GM19438 (cell line): Measurements from ENCODE around the gene CCDC188.

Experiments used
- ATAC-seq: cut with Tn5 transposase; IDR thresholded peaks from one replicate; pipeline ENCODE4 v1.9.1; 2021; ENCODE audit warnings: low read depth; ENCODE audit not compliant: unreplicated experiment

CCDC188 gene

DNA sequence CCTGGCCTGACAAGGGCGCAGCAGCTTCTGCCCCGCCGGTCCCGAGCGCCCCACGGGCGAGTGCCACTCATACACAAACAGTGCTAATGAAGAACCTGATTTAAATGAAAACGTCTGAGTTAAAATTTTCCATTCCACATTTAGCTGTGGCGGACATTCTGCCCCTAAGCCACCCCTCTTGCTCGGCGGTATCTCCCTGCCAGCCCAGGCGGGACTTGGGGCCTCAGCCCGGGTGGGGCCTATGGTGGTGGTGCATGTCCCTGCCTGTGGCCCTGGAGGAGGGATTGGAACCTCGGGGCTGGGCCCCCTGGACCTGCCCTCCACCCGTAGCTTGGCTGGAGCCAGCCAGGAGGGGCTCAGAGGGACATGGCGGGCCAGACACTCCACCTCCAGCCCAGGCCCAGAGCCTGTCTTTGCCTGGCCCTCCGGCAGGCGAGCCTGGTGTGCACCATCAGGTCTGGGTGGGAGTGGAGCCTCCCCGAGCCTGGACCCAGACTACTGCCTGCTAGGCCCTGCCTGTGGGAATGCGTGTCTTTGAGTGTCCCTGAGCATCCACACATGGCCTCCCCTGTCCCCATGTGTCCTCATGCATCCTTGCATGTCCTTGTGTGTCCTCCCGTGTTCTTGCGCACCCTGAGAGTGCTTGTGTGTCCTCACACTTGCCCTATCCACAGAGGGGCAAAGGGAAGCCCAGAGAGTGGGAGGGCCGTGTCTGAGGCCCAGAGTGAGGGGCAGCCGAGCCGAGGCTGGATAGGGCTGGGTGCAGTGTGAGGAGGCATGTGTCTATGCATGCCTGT lies 14.9 kb downstream of the CCDC188 start:
- no peak for ATAC-seq

DNA sequence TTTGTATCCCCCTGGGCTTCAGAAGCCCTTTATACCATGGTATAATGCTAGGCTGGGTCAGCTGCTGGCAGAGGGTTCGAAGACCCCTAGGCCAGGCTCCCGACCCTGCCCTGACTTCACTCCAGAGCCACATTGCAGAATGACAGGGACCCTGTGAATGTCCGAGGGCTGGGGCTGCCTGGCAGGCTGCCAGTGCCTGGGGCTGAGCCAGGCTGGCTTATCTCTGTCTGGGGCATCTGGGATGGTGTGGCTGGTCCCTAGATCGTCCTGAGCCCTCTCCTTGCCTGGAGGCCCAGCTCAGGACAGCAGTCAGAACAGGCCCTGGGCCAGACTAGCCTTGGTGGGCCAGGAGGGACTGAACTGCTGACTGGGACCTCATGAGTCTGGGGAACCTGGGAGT lies 15.6 kb downstream of the CCDC188 start:
- ATAC-seq = no peak

DNA sequence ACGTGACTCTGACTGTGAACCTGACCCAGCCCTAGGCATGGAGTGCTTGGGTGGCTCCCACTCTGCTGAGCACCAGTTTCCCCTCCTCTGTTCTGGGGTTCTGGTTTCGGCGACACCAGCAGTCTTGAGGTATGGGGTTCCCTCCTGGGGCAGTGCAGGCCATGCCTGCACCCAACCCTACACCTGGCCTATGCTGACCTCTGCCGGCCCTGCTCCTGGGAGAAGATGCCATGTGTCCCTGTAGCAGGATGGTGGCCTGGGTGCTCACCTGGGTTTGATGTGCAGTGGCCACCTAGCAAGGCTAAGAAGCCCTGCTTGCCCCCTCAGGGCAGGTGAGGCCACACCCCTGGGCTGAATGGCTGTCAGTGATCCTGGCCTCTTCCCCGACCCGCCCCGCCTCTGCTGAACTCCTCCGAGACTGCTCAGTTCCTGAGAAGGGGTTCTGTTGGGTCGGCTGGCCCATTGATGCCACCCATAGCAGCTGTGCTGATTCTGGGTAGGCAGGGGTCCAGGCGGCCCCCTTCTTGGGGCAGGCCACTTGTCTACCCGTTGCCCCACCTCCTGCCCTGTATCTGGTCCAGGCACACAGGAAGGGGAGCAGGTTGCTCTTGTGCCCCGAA lies 16.8 kb downstream of the CCDC188 start:
- ATAC-seq = no peak

DNA sequence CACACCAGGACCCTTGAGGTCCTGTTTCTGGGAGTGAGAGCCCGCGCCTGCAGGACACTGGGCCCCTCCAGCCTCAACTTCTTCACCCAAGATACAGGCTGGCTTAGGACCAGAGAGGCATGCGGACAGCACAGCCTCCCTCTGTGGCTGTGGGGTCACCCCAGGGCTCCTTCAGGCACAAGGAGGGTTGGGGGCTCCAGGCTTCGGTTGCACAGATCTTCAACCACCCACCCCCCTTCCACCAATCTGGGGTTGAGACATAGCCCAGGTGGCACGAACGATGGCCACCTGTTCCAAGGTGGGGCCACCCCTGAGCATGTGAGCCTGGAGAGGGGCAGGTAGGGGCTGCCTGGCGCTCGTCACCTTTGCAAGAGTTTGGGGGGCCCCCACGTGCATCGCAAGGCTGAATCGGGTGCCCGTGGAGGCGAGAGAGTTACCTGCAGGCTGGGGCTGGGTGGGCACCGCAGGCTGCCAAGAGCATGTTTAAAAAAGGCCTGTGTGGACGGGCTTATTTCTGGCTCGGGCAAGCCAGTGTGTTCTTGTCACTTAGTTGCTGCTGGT lies 18.1 kb downstream of the CCDC188 start:
- ATAC-seq = no peak

DNA sequence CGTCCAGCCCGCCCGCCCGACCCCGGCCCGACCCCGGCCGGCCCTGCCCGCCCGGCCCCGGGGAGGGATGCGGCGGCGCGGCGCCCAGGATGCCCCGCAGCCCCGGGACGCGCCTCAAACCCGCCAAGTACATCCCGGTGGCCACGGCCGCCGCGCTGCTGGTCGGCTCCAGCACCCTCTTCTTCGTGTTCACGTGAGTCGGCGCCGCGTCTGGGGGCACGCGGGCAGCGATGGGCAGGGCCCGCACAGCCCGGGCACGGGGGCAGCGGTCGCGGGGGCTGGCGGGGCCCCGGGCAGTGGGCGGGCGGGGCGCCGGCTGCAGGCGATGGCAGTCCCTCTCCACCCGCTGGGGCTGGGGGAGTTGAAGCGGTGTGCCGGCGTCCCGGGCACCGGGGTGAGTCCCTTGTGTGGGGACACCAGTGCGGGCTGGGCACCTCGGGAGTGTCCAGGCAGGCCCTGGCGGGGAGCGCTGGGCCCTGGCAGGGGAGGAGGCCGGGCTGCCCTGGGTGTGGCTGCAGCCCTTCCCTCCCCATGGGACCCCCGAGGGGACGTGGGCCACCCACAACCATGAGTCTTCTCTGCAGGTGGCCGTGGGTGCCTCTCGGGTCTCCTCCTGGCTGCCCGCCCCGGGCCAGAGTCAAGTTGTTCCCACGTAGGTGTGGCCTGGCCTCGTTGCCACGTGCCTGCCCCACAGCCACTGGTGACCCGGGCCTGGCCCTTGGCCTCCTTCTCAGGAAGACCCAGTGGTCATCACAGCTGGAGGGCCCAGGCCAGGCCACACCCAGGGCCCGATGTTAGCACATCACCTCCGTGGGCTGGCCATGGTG lies 18.8 kb downstream of the CCDC188 start:
- no peak for ATAC-seq

DNA sequence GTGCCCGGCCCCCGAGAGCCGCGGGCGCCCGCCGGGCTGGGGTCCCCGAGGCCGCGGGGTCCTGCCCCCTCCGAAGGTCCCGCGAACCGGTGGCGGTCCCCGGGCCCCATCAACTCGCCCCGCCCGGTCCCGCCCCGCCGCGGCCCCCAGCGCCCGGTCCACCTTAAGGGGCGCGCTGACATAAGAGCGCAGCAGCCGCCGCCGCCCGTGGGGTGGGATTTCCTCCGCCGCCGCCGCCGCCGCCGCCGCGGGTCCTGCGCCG lies 19.3 kb downstream of the CCDC188 start, which contains the start of gene ZDHHC8:
Gene ZDHHC8, plus strand, starts transcription at position 208 of the 262 bp plus-strand sequence. CDS start 144 bp downstream, outside the sequence.
- ATAC-seq = no peak

DNA sequence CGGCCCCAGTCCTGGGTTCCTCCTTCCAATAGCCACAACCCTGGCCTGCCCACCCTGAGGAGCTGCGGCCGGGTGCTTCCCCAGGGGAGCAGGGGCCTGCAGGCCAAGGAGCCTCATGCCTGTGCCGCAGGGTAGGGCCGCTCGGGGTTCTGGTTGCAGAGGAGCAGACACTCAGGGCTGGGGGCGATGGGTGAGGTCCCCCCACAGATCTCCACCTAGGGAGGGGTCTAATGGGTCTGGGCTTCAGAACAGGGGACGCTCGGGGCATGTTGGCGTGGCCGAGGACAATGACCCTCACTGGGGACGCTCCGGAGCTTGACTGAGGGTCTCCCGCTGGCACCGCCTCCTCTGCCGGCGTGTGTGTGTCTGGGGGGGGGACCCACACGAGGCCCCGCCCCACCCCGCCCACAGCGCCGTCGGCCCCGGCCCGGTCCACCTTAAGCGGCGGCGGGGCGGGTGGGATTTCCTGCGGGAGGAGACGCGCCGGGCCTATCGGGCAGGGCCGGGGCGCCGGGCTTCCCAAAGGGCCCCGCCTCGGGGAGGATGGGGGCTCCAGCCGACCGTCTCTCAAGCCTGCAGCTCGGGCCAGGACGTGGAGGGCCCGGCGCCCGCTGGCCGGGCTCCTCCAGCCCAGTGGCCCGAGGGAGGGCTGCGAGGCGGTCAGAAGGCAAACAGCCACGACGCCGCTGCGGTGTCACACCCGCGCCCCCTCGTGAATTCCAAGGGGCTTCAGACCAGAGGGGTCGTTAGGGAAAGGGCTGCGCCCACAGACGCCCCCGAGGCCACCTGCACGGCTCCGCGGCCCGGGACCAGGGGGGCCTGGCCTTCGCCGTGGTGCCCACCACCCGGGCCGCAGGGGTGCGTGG lies 19.9 kb downstream of the CCDC188 start:
- peak; percentile 60 for ATAC-seq

DNA sequence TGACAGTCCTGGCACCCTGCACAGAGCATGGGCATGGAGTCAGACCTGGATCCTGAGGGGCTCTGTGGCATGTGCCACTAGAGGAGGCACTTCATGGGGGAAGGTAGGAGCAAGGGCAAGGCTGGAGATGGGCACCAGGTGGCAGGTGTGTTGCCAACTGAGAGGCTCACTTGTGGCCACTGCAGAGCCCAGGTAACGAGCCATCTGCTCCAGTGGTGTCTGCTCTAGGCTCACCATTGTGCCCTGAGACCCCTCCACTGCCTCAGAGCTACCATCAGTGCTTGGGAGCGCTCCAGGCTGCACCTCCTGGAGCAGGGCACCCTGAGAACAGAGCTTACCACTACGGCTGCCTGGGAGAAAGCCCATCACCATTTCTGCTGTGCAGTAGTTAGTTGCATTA lies 20.5 kb downstream of the CCDC188 start:
- ATAC-seq = no peak

DNA sequence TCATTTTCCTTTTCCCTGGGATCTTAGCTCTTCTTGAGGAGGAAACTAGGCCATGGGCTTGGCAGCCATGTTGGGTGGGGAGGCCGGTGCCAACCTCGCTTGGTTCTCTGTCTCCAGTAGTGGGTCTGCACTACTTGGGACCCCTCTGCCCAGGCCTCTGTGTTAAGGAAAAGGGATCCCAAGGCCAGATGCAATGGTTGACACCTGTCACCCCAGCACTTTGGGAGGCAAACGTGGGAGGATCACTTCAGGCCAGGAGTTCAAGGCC lies 21.2 kb downstream of the CCDC188 start:
- no peak for ATAC-seq

DNA sequence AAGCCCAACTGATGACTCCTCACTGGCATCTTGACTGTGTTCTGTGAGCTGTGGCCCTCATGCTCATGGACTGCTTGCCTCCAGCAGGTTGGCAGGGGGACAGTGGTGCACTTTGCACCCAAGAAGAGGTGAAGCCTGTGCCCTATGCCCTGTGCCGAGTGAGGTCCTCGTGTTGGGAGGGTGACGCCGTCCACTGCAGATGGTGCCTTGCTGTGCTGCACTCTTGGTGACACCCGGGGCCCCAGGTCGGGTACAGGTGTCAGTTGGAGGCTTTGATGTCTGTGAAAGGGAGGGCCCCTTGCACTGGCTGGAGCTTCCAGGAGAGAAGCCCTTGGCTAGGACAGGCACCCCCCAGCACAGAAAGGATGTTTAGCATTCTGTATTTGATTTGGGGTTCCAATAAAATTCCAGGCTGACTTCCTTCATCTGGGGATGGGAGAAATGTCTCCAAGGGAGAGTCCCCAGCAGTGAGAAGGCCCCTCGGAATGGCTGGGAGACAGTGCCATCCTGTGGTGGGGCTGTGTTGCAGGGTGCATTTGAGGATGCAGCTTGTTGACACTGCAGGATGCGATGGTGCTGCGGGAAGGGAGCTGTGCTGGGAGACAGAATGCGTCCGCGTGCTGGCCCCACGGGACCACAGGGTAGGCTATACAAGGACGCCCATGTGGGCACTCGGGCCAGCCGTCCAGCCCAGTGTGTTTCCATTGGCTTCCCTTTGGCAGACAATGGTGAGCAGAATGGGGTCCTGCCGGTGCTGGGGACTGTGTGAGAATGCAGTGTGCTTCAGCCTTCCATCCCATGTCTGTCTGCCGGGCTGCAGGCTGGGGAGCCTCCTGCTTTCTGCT lies 21.7 kb downstream of the CCDC188 start:
- no peak for ATAC-seq

DNA sequence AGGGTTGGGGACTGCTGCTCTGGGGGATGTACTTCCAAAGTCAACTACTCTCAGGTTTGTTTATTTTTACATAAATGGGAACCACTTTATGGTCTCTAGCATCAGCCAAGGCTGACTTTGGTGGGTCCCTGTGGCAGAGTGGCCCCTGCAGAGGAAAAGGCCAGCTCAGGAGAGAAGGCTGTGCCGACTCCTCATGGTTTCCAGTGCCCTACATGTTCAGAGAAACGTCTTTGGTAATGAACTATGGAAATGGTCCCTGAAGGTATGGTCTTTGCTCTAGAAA lies 22.3 kb downstream of the CCDC188 start:
- no peak for ATAC-seq

DNA sequence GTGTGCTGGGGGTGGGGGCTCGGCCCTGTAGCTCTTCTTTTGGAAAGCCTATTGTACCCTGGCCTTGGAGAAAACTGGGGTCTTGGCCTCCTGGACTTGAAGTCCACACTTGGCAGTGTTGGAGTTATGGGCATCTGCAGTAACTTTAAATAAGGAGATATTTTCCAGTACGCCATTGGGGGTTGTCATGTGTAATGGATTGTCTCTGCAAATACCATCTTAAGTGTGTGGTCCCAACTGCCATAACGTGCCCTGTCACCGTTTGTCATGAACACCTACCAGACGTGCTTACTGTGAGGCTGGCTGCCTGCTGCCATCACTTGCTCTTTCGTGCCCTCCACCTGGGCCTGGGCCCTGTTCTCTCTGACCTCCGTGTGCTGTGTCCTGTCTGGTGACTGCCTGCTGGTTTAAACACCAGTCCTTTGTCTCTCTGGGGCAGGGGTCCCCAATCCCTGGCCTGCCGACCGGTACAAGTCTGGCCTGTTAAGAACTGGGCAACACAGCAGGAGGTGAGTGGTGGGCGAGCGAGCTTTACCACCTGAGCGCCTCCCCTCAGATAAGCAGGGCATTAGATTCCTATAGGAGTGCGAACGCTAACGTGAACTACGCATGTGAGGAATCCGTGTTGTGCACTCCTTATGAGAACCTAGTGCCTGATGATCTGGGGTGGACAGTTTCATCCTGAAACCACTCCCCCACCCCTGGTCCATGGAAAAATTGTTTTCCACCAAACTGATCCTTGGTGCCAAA lies 22.8 kb downstream of the CCDC188 start:
- no peak for ATAC-seq

DNA sequence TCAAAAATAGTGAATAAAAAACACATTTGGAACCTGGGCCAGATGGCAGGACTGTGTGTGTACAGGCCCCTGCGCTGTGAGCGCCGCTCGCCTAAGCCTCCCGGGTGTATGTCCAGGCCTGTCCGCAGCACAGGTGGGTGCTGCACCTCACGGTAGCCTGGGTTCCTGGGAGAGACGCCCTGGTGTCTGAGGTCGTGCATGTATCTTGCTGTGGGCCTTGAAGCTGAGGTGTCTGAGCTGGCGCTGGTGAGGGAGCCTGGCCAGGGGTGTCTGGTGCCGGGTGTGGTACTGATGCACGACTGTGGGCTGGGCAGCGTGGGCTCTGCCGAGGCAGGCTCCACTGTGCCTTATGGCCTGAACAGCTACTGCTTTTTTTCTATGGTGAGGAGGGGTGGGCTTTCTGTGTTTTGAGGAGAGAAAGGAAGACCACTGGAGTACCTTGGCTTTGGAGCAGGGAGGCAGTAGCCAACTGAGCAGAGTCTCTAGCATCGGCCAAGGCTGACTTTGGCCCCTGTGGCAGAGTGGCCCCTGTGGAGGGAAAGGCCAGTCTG lies 23.5 kb downstream of the CCDC188 start:
- ATAC-seq = no peak

DNA sequence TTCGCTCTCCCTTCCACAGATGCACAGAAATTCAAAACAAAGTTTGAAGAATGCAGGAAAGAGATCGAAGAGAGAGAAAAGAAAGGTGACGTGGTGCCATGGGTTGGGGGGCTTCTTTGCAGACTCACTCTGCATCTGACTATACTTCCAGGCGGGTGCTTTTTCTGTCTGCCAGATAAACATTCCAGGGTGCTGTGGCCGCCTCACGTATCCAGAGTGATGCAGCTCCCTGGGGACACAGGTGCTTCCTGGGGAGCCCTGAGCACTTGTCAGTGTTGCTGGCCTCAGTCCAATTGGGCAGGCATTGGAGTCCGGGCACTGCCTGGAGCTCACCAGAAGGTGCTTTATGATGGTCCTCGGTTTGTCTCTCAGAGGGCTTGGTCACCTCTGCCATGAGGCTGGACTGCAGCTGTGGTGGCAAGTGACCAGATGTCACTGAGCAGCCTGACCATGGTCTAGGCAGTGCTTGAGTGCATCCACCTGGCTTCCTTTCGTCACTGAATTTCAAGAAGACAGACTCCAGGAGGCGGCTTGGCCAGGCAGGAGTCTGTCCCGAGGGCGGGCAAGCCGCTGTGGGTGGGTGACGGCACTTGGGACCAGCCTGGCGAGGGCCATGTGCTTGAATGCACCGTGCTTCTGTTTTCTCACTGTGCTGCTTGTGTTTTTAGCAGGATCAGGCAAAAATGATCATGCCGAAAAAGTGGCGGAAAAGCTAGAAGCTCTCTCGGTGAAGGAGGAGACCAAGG lies 24.4 kb downstream of the CCDC188 start:
- ATAC-seq = no peak

DNA sequence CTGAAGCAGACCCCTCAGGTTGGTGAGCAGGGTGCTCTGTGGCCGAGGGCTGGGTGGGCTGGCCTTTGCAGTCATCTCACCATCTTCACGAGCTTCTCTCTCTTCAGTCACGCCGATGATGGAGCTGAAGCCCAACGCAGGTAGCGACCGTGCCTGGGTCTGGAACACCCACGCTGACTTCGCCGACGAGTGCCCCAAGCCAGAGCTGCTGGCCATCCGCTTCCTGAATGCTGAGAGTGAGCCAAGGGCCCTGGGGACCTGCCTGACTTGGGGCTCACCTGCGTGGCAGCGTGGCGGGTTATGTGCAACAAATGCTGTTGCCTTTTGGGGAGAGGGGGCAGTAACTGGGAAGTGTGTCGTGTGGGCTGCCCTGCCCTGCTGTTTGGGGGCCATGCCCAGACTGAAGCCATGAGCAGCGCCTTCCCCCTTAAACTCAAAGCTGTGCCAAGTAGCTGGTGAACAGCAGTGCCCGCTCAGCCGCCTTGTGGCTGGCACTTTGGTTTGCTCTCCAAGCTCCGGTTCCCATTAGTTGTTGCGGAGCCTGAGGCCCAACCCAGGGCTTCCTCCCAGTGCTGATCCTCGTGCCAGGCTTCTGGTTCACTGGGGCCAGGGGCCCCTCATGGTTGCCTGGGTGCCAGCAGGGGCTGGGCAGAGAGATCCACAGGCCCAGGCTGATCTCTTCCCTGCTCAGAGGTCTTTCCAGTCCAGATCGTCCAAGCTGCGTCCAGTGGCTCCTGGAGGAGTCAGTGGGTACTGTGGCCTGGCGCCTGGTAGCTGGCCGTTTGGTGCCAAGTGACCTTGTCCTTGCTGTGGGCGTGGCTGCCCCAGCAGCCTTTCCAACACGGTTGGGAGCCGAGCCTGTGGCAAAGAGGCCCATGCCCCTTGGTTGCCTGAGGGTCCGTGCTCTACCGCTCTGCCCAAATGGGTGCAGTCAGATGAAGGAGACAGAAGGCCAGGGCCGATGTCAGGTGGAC lies 25.4 kb downstream of the CCDC188 start:
- no peak for ATAC-seq

DNA sequence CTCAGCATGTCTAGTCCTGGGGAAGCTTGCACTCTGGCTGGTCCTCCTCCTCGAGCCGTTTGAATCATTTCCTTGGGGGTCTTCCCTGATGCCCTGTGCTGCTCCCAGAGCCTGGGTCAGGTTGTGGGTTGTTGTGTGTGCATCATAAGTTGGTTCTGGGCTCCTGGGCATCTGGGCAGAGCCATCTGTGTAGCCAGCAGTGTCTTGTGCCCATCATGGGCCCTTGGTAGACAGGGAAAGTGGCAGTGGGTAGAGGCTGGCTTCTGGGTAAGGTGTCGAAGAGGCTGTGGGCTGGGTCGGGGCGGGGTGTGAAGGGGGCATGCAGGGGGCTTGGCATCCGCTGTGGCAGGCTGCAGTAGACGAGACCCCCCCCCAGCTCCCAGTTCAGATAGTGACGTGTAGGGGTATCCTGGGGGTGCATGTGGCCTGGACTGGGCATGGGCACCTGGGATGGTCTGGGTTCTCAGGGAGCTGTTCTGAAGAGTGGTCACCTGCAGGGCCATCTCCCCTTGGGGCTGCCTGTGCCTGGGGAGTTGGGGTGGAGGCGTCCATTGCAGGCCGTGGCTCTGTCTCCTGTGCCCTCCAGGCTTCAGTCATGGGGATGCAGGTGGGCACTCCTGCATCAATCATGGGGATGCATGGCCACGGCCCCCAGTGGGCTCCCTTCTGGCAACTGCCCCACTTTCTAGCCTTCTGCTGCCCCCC lies 26.6 kb downstream of the CCDC188 start:
- ATAC-seq = no peak
